GM19468 (cell line): ENCODE measurements around the gene ATP13A3.
A peak's percentile ranks its signal among the peaks of the same experiment; 100 is the strongest.
"Not testable (repeated sequence)": the region's sequence is repeated elsewhere in the genome, so short reads cannot be mapped to it uniquely, and the experiment has no call there.

Source experiments
- ATAC-seq: cut with Tn5 transposase; IDR thresholded peaks from one replicate; pipeline ENCODE4 v1.9.1; 2021; ENCODE audit warnings: mild to moderate bottlenecking, moderate library complexity, moderate number of reproducible peaks; ENCODE audit not compliant: unreplicated experiment; ENCODE audit errors: extremely low read depth

The ATP13A3 gene

DNA sequence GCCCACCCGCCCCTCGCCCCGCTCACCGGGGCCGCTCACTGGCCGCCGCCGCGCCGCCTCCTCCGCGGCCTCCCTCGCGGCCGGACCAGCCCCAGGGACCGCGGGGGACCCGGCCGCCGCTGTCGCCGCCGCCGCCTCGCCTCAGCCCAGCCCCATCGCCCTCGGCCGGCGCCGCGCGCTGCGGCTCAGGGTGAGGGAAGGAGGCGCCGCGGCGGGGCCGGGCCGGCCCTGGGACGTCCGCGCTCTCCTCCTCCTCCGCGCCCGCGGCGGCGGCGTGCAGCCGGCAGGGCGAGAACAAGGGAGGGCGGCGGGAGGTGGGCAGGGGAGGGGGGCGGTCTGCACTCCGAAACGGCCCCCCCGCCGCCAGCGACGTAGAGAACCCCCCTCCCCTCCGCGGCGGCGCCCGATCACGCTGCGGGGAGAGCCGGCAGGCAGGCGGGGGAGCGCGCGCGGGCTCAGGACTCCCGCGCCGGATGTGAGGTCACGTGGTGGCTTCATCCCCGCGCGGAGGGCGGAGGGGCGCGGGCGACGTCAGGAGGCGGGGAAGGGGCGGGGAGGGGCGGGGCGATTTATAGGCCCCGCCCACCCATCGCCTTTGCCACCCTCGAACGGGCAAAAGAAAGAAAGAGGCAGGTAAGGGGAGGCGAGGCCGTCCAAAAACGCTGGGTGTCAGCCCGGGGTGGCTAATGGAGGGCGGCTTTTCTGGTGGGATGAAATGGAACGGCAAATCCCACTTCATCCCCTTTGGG is at the start of gene ATP13A3:
ATP13A3 (minus strand) TSS at position 463 of the 749 bp plus-strand sequence. CDS start 24,812 bp downstream, outside the sequence.
- peak; percentile 48 for ATAC-seq

- ATAC-seq: not testable (repeated sequence)
Observed at GRCh38 chr3:194535199-194535598, 48.4 kb upstream of the ATP13A3 start.

- no peak for ATAC-seq
Observed at GRCh38 chr3:194534243-194534642, 47.4 kb upstream of the ATP13A3 start.

DNA sequence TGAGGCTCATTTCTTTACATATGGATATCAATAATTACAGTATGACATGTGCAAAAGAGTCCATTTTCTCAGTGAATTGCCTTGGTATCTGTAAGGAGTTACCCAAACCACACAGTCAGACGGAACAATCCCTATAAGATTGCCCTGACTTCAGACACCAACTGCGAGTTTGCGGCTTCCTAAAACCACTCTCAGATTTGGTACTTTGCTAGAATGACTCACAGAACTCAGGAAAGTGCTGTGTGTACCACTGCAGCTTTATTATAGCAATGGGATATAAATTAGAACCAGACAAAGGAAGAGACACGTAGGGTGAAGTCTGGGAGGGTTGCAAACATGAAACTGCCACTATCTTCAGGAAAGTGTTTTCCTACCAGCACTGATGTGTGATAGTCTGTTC is 45.8 kb upstream of the ATP13A3 start:
- ATAC-seq: no peak

DNA sequence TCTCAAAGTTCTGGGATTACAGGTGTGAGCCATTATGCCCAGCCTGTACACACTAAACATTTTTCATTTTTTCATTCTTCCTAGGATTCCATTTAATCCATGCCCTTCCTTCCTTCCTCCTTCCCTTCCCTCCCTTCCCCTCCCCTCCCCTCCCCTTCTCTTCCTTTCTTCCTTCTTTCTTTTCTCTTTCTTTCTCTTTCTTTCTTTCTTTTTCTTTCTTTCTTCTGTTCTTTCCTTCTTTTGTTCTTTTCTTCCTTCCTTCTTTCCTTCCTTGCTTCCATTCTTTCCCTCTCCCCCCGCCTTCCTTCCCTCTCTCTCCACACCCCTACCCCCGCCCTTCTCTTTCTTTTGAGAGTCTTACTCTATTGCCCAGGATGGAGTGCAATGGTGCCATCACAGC is 40.9 kb upstream of the ATP13A3 start:
- no peak for ATAC-seq

- no peak for ATAC-seq
Observed at GRCh38 chr3:194526164-194526563, 39.4 kb upstream of the ATP13A3 start.

DNA sequence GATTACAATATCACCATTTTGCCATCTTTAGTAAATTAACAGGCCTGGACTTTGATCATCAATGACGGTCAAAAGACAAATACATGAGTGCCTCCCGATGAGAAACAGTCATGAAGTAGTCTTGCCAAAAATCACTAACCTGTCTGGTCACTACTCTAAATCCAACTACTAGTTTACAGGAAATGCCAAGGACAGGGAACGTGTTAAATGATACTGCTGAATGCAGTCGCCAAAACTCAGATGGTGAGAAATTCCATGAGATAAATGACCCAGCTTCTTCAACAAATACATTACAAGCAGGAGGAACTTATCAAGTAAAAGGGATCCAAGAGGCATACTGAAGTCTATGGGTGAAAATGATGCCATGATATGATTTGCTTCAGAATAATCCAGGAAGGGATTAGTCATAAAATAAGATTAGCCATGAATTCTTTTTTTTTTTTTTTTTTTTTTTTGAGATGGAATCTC is 35.8 kb upstream of the ATP13A3 start:
- no peak for ATAC-seq

GRCh38 chr3:194521510-194522260 is 34.9 kb upstream of the ATP13A3 start:
- ATAC-seq: no peak

DNA sequence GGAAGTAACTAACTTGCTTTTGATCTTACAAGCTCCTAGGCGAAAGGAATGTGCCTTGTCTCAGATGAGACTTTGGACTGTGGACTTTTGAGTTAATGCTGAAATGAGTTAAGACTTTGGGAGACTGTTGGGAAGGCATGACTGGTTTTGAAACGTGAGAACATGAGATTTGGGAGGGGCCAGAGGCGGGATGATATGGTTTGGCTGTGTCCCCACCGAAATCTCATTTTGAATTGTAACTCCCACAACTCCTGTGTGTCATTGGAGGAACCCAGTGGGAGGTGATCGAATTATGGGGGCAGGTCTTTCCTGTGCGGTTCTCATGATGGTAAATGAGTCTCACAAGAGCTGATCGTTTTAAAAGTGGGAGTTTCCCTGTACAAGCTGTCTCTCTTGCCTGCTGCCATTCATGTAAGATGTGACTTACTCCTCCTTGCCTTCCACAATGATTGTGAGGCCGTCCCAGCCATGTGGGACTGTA is 33.9 kb upstream of the ATP13A3 start:
- not testable (repeated sequence) for ATAC-seq

- not testable (repeated sequence) for ATAC-seq
Observed at GRCh38 chr3:194520201-194520600, 33.4 kb upstream of the ATP13A3 start.

DNA sequence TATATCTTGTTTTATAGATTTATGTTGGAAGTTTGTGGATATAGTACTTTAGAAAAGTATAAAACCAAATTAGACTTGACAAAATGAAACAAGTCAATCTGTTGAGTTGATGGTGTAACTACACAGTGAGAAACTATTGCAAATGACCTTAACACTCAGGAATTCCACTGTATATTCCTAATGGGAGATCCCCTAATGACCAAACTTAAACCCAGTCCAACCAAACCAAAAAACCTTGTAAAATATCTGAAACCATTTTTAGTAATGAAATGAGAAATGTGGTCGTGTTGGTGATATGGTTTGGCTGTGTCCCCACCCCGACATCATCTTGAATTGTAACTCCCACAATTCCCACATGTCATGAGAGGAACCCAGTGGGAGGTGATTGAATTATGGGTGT is 31.9 kb upstream of the ATP13A3 start:
- ATAC-seq: no peak

- ATAC-seq: no peak
Observed at GRCh38 chr3:194517333-194517732, 30.5 kb upstream of the ATP13A3 start.

- ATAC-seq: no peak
Observed at GRCh38 chr3:194514626-194515025, 27.8 kb upstream of the ATP13A3 start.

DNA sequence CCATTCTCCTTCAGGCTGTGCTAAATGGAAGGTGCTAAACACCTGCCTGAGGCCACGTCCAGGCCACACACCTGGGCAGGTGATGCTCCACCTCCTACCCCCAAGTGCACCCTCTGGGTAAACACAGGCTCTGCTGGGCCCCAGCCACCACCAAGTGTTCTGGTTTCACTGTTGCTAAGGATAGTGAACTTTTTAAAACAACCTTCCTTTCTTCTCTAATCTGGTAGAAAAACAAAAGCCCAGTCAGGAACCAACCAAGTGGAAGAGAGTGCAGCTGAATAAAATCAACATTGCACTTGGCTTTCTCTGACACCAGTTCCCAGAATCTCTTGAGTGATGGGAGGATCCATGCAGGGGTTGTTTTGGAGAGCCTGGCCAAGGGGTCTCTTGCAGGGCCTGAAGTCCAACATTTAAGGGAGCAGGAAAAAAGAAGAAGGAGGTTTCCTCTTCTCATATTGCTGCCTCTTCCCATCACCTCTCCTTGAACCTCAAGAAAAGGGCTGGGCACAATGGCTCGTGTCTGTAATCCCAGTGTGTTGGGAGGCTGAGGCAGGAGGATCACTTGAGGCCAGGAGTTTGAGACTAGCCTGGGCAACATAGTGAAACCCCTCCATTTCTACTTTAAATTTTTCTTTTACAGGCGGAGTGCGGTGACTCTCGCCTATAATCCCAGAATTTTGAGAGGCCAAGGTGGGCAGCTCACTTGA is 26.2 kb upstream of the ATP13A3 start:
- no peak for ATAC-seq

GRCh38 chr3:194508491-194509453 is 22.0 kb upstream of the ATP13A3 start:
- no peak for ATAC-seq

DNA sequence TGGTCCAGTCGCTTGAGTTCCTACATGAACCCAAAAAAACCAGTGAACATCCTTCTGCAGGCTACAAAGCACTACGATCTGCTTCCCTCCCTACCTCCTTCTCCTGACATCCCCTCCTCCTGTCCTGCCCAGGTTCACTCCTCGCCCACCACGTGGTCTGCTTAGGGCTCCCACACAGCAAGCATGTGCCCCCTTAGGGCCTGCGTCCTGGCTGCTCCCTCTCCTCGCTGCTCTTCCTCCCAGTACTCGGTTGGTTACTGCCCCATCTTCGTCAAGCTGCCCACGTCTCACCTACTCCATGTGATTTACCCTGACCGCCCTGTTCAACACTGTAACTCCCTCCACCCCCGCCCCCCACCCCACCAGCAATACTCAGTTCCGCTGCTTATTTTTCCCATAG is 20.8 kb upstream of the ATP13A3 start:
- ATAC-seq: no peak

GRCh38 chr3:194505791-194506415 is 19.1 kb upstream of the ATP13A3 start:
- no peak for ATAC-seq

- no peak for ATAC-seq
Observed at GRCh38 chr3:194504861-194505260, 18.1 kb upstream of the ATP13A3 start.

DNA sequence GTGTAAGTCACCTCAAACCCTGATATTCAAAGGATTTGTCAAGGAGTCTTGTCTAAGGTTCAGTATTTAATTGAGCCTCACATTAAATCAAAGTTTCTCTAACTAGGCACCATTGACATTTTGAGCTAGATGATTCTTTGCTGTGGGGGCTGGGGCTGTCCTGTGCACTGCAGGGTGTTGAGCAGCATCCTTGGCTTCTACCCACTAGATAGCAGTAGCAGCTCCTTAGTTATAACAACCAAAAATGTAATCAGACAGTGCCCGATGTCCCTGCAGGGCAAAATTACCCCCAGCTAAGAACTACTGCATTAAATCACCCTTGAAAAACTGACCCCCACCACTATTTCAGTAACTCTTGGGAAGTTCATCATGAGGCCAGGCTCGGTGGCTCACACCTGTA is 17.3 kb upstream of the ATP13A3 start:
- ATAC-seq: no peak
